Endothelial cell of umbilical vein (primary cell): Measurements from ENCODE around the gene EML6. TPM values are rescaled to one million over a fixed set of nuclear protein-coding genes. Genes with fewer than 3 reads are reported as not detected.

Experiments used
- BruUV-seq: library from RNA; stranded (reverse); fragments of 400-500 nt; replicated peaks from 2 replicates; lab custom pipeline; 2021; lab: Mats Ljungman, UMichigan
- CTCF ChIA-PET: fragments of 300-600, 350-600 bp; sonication (Branson Sonifier 250); formaldehyde crosslinking; loops from one replicate; lab custom pipeline; 2021; ENCODE audit warnings: antibody characterized with exemption, inconsistent platforms; lab: Charles Lee
- POLR2A ChIA-PET: fragments of 300-600, 350-600 bp; sonication (Branson Sonifier 250); formaldehyde crosslinking; loops from one replicate; lab custom pipeline; 2021; ENCODE audit warnings: antibody characterized with exemption, inconsistent platforms; lab: Charles Lee
- DNase-seq: peaks from one replicate; pipeline ENCODE4 v3.0.0-alpha.2; 2011; ENCODE audit warnings: low read depth, low spot score
- FAIRE-seq: peaks from 2 replicates; lab custom pipeline; 2011; peaks lifted over from hg19 to GRCh38; lab: Jason Lieb, UNC
- H2AFZ ChIP-seq: 2 replicates; pipeline ENCODE4 v1.6.0; 2012; ENCODE audit warnings: low read depth, low read length, control low read depth, inconsistent platforms
- H3K27ac ChIP-seq: 2 replicates; pipeline ENCODE4 v1.5.1; 2011; ENCODE audit warnings: low read depth, mild to moderate bottlenecking, control low read depth, low read length, moderate library complexity; ENCODE audit not compliant: insufficient read depth
- H3K27me3 ChIP-seq, 2 experiments: 2 replicates each; pipeline versions ENCODE4 v1.6.0 to v1.6.1; 2011; ENCODE audit warnings: low read length in 2 of 2, mixed read lengths in 1 of 2; ENCODE audit not compliant: control insufficient read depth in 2 of 2, insufficient read depth in 2 of 2
- H3K36me3 ChIP-seq, 2 experiments: 2 replicates in 1 of 2; 3 replicates in 1 of 2; pipeline ENCODE4 v1.5.1; 2011; ENCODE audit warnings: low read length in 2 of 2, mild to moderate bottlenecking in 1 of 2, moderate library complexity in 1 of 2; ENCODE audit not compliant: control insufficient read depth in 2 of 2, insufficient read depth in 2 of 2; ENCODE audit errors: extremely low read depth in 1 of 2
- H3K4me1 ChIP-seq: 3 replicates; pipeline ENCODE4 v1.5.1; 2011; ENCODE audit warnings: mild to moderate bottlenecking, low read length; ENCODE audit not compliant: control insufficient read depth, insufficient read depth; ENCODE audit errors: extremely low read depth
- H3K4me2 ChIP-seq: 2 replicates; pipeline ENCODE4 v1.6.1; 2011; ENCODE audit warnings: low read length, control low read depth, mixed read lengths; ENCODE audit not compliant: insufficient read depth
- H3K4me3 ChIP-seq, 3 experiments: fragments of 200-600 bp in 1 of 3; sonication (generic), shearing (Covaris generic) in 1 of 3; replicated peaks in 1 of 3; 2 replicates each; pipeline ENCODE4 v1.5.1; 2011 to 2016; ENCODE audit warnings: control low read depth in 3 of 3, low read length in 3 of 3, mild to moderate bottlenecking in 2 of 3, inconsistent platforms in 1 of 3, low read depth in 1 of 3, moderate library complexity in 1 of 3; ENCODE audit not compliant: insufficient read depth in 1 of 3
- H3K79me2 ChIP-seq: 2 replicates; pipeline ENCODE4 v1.6.0; 2012; ENCODE audit warnings: low read length, inconsistent platforms; ENCODE audit not compliant: control insufficient read depth, insufficient read depth
- H3K9ac ChIP-seq: replicated peaks from 2 replicates; pipeline ENCODE3; 2011; ENCODE audit warnings: low read length, control low read depth; ENCODE audit not compliant: insufficient read depth; ENCODE audit errors: extremely low read depth
- H3K9me1 ChIP-seq: replicated peaks from 3 replicates; pipeline ENCODE4 v1.6.0; 2011; ENCODE audit warnings: mild to moderate bottlenecking, low read length; ENCODE audit not compliant: control insufficient read depth, insufficient read depth; ENCODE audit errors: extremely low read depth
- H3K9me3 ChIP-seq: replicated peaks from 2 replicates; pipeline ENCODE4 v1.5.1; 2012; ENCODE audit warnings: low read length, inconsistent platforms; ENCODE audit not compliant: control insufficient read depth, insufficient read depth
- H4K20me1 ChIP-seq: replicated peaks from 2 replicates; pipeline ENCODE3; 2011; ENCODE audit warnings: mild to moderate bottlenecking, low read length; ENCODE audit not compliant: control insufficient read depth, insufficient read depth; ENCODE audit errors: extremely low read depth
- EZH2 ChIP-seq: IDR thresholded peaks from 2 replicates; pipeline ENCODE4 v1.6.1; 2012; ENCODE audit warnings: borderline replicate concordance, low read depth, mild to moderate bottlenecking, moderate library complexity, low read length, inconsistent platforms; ENCODE audit not compliant: severe bottlenecking
- FOS ChIP-seq: IDR thresholded peaks from 2 replicates; pipeline ENCODE4 v1.6.1; 2011; ENCODE audit warnings: mild to moderate bottlenecking, low read length, moderate library complexity, borderline replicate concordance; ENCODE audit not compliant: insufficient read depth
- GATA2 ChIP-seq: IDR thresholded peaks from 2 replicates; pipeline ENCODE4 v1.7.0; 2011; ENCODE audit warnings: low read depth, mild to moderate bottlenecking, moderate library complexity, mixed read lengths, low read length; ENCODE audit not compliant: insufficient read length, insufficient read depth
- JUN ChIP-seq: IDR thresholded peaks from 2 replicates; pipeline ENCODE4 v1.6.1; 2011; ENCODE audit warnings: borderline replicate concordance, low read depth; ENCODE audit not compliant: insufficient read length, insufficient read depth
- MYC ChIP-seq: IDR thresholded peaks from one replicate; pipeline ENCODE4 v1.6.1; 2011; ENCODE audit warnings: mild to moderate bottlenecking, low read depth, low read length
- POLR2A ChIP-seq: IDR thresholded peaks from 2 replicates; pipeline ENCODE4 v1.6.1; 2012; ENCODE audit warnings: low read depth, mild to moderate bottlenecking, control low read depth, low read length
- POLR2AphosphoS5 ChIP-seq: IDR thresholded peaks from 2 replicates; pipeline ENCODE4 v1.6.1; 2012; ENCODE audit warnings: low read depth, mild to moderate bottlenecking, control low read depth, low read length, moderate library complexity; ENCODE audit not compliant: insufficient read depth
- dilution Hi-C: fragments of 300-500 bp; cut with MboI; formaldehyde crosslinking; loops from one replicate; pipeline ENCODE4 v1.15.0; 2019; ENCODE audit warnings: low sequenced_read_pairs; ENCODE audit not compliant: extremely low pct_ligation_motif_present
- intact Hi-C: fragments of 100-400 bp; cut with micrococcal nuclease; formaldehyde crosslinking; loops from one replicate; pipeline ENCODE4 v1.10.0; 2022
- polyA plus RNA-seq, 4 experiments: library from polyadenylated mRNA; depleted of rRNA in 3 of 4; stranded (reverse) in 3 of 4; unstranded in 1 of 4; fragments of >200 nt; gene quantifications; 2 replicates each; pipeline versions ENCODE4 v1.2.1 to v1.2.3, GENCODE V29; 2011 to 2012; ENCODE audit warnings: missing spikeins in 1 of 4
- total RNA-seq: library from RNA; stranded (reverse); gene quantifications from 2 replicates; pipeline ENCODE4 v1.2.3, GENCODE V29; 2021
- TF ChIP-seq, protein P1 (sequence below): IDR thresholded peaks from 2 replicates; pipeline ENCODE4 v1.6.1; 2011; ENCODE audit not compliant: insufficient read depth, insufficient read length
- TF ChIP-seq, protein P2 (sequence below), 2 donors: IDR thresholded peaks; 1 replicate in 1 of 2; 2 replicates in 1 of 2; pipeline ENCODE4 v1.5.1; 2011; ENCODE audit warnings: low read length in 2 of 2, mild to moderate bottlenecking in 2 of 2, moderate library complexity in 2 of 2, control low read depth in 1 of 2, inconsistent platforms in 1 of 2, low read depth in 1 of 2; ENCODE audit not compliant: insufficient read depth in 1 of 2; ENCODE audit errors: extremely low read depth in 1 of 2

EML6 gene
- total and polyA plus RNA-seq, 2 donors (not counting 3 experiments of a cell fraction or from before 2014, with no cell fraction given), result 0.79 to 2.1 TPM

DNA sequence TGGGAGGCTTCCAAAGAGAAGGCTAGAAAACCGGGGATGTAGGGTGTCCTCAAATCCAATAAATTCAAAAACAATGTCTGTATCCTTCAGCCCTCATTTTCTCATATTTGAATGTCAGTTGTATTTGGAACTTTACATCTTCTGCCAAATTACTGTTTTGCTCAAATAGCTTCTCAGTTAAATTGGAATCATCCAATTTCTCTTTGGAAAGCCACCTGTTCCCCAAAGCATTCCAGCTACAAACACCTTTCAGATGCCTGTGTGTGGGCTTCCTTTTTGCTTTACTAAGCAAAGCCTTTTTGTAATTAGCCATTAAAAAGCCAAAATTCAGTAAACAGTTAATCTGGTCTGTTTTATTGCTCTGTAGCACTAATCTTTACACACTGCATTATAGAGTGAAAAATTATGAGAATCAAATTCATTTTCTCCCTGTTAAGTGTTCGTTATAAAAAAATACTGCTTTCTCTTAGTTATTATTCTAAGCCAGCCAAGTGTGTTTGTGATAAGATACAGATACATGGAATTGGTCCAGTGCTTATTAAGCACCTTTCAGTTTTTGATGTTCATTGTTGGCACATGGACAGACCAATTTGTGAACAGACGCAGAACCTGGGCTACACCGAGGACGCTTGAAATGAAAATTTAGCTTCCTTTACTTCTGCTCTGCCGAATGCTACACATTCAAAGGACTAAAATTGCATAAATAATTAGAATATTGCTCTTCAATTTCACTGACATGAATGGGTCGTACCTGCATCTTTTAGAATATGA lies 175.2 kb downstream of the EML6 start:
- CTCF ChIA-PET, result interaction anchor here (1.0 to 4.2 kb wide), 20 partner anchors 9 to 792 kb away, joined by 3 to 198 read pairs (median 9); partner anchors contain the start of genes CFAP36 and RTN4
- BruUV-seq, result no TSS peak
- intact Hi-C loops, result loop anchor here (1.0 to 2.0 kb wide), 2 partner anchors 116 to 277 kb away; no protein-coding TSS in a partner anchor

More for the DNA sequence above, 175.2 kb downstream of the EML6 start:
- TF ChIP-seq JUN, result no peak
- TF ChIP-seq, protein P1, sequence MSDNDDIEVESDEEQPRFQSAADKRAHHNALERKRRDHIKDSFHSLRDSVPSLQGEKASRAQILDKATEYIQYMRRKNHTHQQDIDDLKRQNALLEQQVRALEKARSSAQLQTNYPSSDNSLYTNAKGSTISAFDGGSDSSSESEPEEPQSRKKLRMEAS, result no peak
- TF ChIP-seq MYC, result no peak
- TF ChIP-seq FOS, result no peak
- TF ChIP-seq, protein P2, sequence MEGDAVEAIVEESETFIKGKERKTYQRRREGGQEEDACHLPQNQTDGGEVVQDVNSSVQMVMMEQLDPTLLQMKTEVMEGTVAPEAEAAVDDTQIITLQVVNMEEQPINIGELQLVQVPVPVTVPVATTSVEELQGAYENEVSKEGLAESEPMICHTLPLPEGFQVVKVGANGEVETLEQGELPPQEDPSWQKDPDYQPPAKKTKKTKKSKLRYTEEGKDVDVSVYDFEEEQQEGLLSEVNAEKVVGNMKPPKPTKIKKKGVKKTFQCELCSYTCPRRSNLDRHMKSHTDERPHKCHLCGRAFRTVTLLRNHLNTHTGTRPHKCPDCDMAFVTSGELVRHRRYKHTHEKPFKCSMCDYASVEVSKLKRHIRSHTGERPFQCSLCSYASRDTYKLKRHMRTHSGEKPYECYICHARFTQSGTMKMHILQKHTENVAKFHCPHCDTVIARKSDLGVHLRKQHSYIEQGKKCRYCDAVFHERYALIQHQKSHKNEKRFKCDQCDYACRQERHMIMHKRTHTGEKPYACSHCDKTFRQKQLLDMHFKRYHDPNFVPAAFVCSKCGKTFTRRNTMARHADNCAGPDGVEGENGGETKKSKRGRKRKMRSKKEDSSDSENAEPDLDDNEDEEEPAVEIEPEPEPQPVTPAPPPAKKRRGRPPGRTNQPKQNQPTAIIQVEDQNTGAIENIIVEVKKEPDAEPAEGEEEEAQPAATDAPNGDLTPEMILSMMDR (IDR thresholded peaks at IDR 0.05; ENCODE audit: extremely low read depth in 1 of 2, insufficient read depth in 1 of 2, low read depth in 1 of 2, low read length in 2 of 2), result no peak
- no peak for TF ChIP-seq POLR2A
- TF ChIP-seq POLR2AphosphoS5, result no peak
- TF ChIP-seq GATA2, result no peak
- no peak for TF ChIP-seq EZH2
- POLR2A ChIA-PET, result no interaction called here
- Histone ChIP-seq H2AFZ (no peak overlapping the region), H3K79me2 (no peaks in the 10 kb centered on the region), H3K27ac (no peak overlapping the region), H3K36me3 (no peaks in the 10 kb centered on the region), H3K9me1 (no peaks in the 10 kb centered on the region), H3K4me2 (no peak overlapping the region), H3K9me3 (no peaks in the 10 kb centered on the region), H4K20me1 (no peaks in the 10 kb centered on the region), H3K27me3 (peaks cover 5 to 6% of the 10 kb centered on the region in 2 experiments), H3K9ac (no peak overlapping the region), H3K4me1 (peaks cover 2% of the 10 kb centered on the region), H3K4me3 (no peak overlapping the region)
- dilution Hi-C loops, result no loop called here
- no peak for DNase-seq
- no peak for FAIRE-seq
